SH-SY5Y (cell line): ENCODE results near the gene AP1AR.

Experiments used
- GATA2 ChIP-seq: IDR thresholded peaks from 2 replicates; pipeline ENCODE4 v1.6.1; 2011; ENCODE audit warnings: mild to moderate bottlenecking, low read depth, low read length
- GATA3 ChIP-seq: IDR thresholded peaks from 2 replicates; pipeline ENCODE4 v1.6.1; 2011; ENCODE audit warnings: low read depth, mild to moderate bottlenecking, low read length, moderate library complexity

The AP1AR gene

GRCh38 chr4:112253382-112254000, 21.9 kb downstream of the AP1AR start:
- TF ChIP-seq GATA2 (no peak), GATA3 (no peak)

- TF ChIP-seq GATA3: no peak
- no peak for TF ChIP-seq GATA2
Measured at GRCh38 chr4:112257098-112257497, 25.5 kb downstream of the AP1AR start.

- TF ChIP-seq GATA2 (no peak), GATA3 (no peak)
Measured at GRCh38 chr4:112266823-112267222, 35.2 kb downstream of the AP1AR start.

- TF ChIP-seq GATA2 (no peak), GATA3 (no peak)
Measured at GRCh38 chr4:112270051-112270450, 38.5 kb downstream of the AP1AR start.

GRCh38 chr4:112270640-112271421, 39.2 kb downstream of the AP1AR start:
- TF ChIP-seq GATA2: no peak
- no peak for TF ChIP-seq GATA3

GRCh38 chr4:112272292-112272691, 40.7 kb downstream of the AP1AR start:
- no peak for TF ChIP-seq GATA2
- no peak for TF ChIP-seq GATA3

- no peak for TF ChIP-seq GATA2
- no peak for TF ChIP-seq GATA3
Measured at GRCh38 chr4:112274959-112275358, 43.4 kb downstream of the AP1AR start.

GRCh38 chr4:112276113-112276512, 44.5 kb downstream of the AP1AR start:
- TF ChIP-seq GATA2 (no peak), GATA3 (no peak)

- TF ChIP-seq GATA2 (no peak), GATA3 (no peak)
Measured at GRCh38 chr4:112277220-112277619, 45.6 kb downstream of the AP1AR start.

GRCh38 chr4:112277705-112278448, 46.3 kb downstream of the AP1AR start:
- TF ChIP-seq GATA2: no peak
- no peak for TF ChIP-seq GATA3

GRCh38 chr4:112279025-112279881, 47.7 kb downstream of the AP1AR start:
- no peak for TF ChIP-seq GATA3

GRCh38 chr4:112279882-112280315, 48.3 kb downstream of the AP1AR start:
- TF ChIP-seq GATA3 (no peak), GATA2 (no peak)

GRCh38 chr4:112280386-112281056, 48.9 kb downstream of the AP1AR start:
- TF ChIP-seq GATA3: no peak
